ENCODE measurements around the gene MFSD6L. TPM values are rescaled to one million over a fixed set of nuclear protein-coding genes. Genes with fewer than 3 reads are reported as not detected.

MFSD6L gene
- total and polyA plus RNA-seq, 2 of the 13 experiments (the other 11 are each of a cell fraction or from before 2014, with no cell fraction given) = not detected

- TF ChIP-seq IRX3 (CRISPR knock-in tag; IDR thresholded peaks at IDR 0.05; ENCODE audit: borderline replicate concordance, low read depth) (no peak), HMGXB4 (CRISPR knock-in tag; IDR thresholded peaks at IDR 0.05; ENCODE audit: borderline replicate concordance in 1 of 2, low read depth in 1 of 2) (no peak), TBX3 (IDR thresholded peaks at IDR 0.05; ENCODE audit: borderline replicate concordance) (no peak), CTCF (CRISPR knock-in tag; IDR thresholded peaks at IDR 0.05) (peak; percentile 63), ATAD3A (CRISPR knock-in tag; IDR thresholded peaks at IDR 0.05) (no peak), ZNF317 (CRISPR knock-in tag; IDR thresholded peaks at IDR 0.05) (no peak)
These were observed 33.7 kb upstream of the MFSD6L start (continued) for GRCh38 chr17:8832711-8833352.

- CTCF ChIA-PET (ENCODE audit: low intra/inter-chr PET ratio, low total read pairs) = no interaction called here
- H3K4me3 ChIP-seq (replicated peaks in 1 of 3; ENCODE audit: insufficient read depth in 1 of 3, low read depth in 2 of 3, low read length in 3 of 3) = no peak overlapping the region
- H3K79me2 ChIP-seq (ENCODE audit: insufficient read depth, low read length) = no peaks in the 10 kb centered on the region
- in situ Hi-C loops (cut with HindIII; ENCODE audit: extremely low pct_ligation_motif_present, low pct_unique_long_range_greater_than_20kb) (no loop called here), intact Hi-C loops (cut with micrococcal nuclease; ENCODE audit: unreplicated experiment) (no loop called here)
- H3K9ac ChIP-seq (ENCODE audit: insufficient read depth, low read depth, low read length) = no peak overlapping the region
- H3K27ac ChIP-seq (ENCODE audit: extremely low read length, insufficient read depth, low read length) = no peak overlapping the region
- POLR2A ChIA-PET = no interaction called here
- H2AFZ ChIP-seq (ENCODE audit: low read length) = no peak overlapping the region
- H3K9me3 ChIP-seq (ENCODE audit: low read length) = no peaks in the 10 kb centered on the region
- no peaks in the 10 kb centered on the region for H3K4me1 ChIP-seq (ENCODE audit: insufficient read depth, low read length)
- peaks cover 0 to 13% of the 10 kb centered on the region in 2 experiments; a peak in 3 of 5 replicates for H3K27me3 ChIP-seq (ENCODE audit: control insufficient read depth in 1 of 2, insufficient read depth in 2 of 2, low read length in 2 of 2)
- no peak overlapping the region for H3K4me2 ChIP-seq (ENCODE audit: low read depth, low read length)
- no peak for FAIRE-seq
- DNase-seq (ENCODE audit: low spot score) = no peak
- no TSS peak for BruUV-seq (replicated peaks)
- H3K36me3 ChIP-seq (replicated peaks in 1 of 2; ENCODE audit: control insufficient read depth in 1 of 2, insufficient read depth in 2 of 2, low read length in 2 of 2) = no peaks in the 10 kb centered on the region
- 37% methylated on average over 5 of the region's 7 CpGs for WGBS (ENCODE audit: low lambda C conversion rate)
- H4K20me1 ChIP-seq (ENCODE audit: insufficient read depth, low read length) = no peaks in the 10 kb centered on the region
- ATAC-seq = no peak
- no peak for TF ChIP-seq ZNF704 (CRISPR knock-in tag; IDR thresholded peaks at IDR 0.05; ENCODE audit: borderline replicate concordance)
- TF ChIP-seq ZHX2 (IDR thresholded peaks at IDR 0.05; ENCODE audit: low read depth) = no peak
- TF ChIP-seq ZHX2 (CRISPR knock-in tag; IDR thresholded peaks at IDR 0.05; ENCODE audit: borderline replicate concordance) = no peak
- TF ChIP-seq NAIF1 (CRISPR knock-in tag; IDR thresholded peaks at IDR 0.05; ENCODE audit: borderline replicate concordance) = no peak
These were observed 32.2 kb upstream of the MFSD6L start for GRCh38 chr17:8831234-8831849.
